Thyroid gland (tissue), 4 donors: ENCODE measurements around the gene TRABD2B. TPM values are rescaled to one million over a fixed set of nuclear protein-coding genes. Genes with fewer than 3 reads are reported as not detected.

Source experiments
- DNase-seq, 2 donors: peaks; one replicate each; pipeline ENCODE4 v3.0.0-alpha.2; 2019
- H3K27ac ChIP-seq, 3 donors: fragments of 200-600 bp; sonication (generic); 1 replicate in 2 of 3; 2 replicates in 1 of 3; pipeline ENCODE4 v1.5.1; 2016 to 2019; ENCODE audit warnings: mild to moderate bottlenecking in 1 of 3, moderate library complexity in 1 of 3
- H3K27me3 ChIP-seq: fragments of 200-600 bp; sonication (generic); one replicate; pipeline ENCODE4 v1.5.1; 2019
- H3K36me3 ChIP-seq, 2 donors: fragments of 200-600 bp; sonication (generic); one replicate each; pipeline ENCODE4 v1.5.1; 2016 to 2019
- H3K4me1 ChIP-seq, 2 donors: fragments of 200-600 bp; sonication (generic); one replicate each; pipeline ENCODE4 v1.5.1; 2017 to 2019
- H3K4me3 ChIP-seq, 3 donors: fragments of 200-600 bp; sonication (generic); replicated peaks in 1 of 3; 1 replicate in 2 of 3; 2 replicates in 1 of 3; pipeline ENCODE4 v1.5.1; 2016; ENCODE audit warnings: mild to moderate bottlenecking in 1 of 3
- H3K9me3 ChIP-seq: fragments of 200-600 bp; sonication (generic); one replicate; pipeline ENCODE4 v1.5.1; 2017
- CTCF ChIP-seq, 6 experiments: fragments of 200-600 bp in 3 of 6; fragments of 450-650 bp in 3 of 6; sonication (generic) in 3 of 6; IDR thresholded peaks; one replicate each; pipeline ENCODE4 v1.5.1; 2016 to 2019; ENCODE audit warnings: antibody characterized with exemption in 6 of 6, mild to moderate bottlenecking in 2 of 6, inconsistent platforms in 1 of 6, moderate library complexity in 1 of 6
- POLR2A ChIP-seq, 2 donors: fragments of 450-650 bp; IDR thresholded peaks; one replicate each; pipeline ENCODE4 v1.6.1; 2017; ENCODE audit warnings: antibody characterized with exemption in 2 of 2, mild to moderate bottlenecking in 2 of 2, moderate library complexity in 1 of 2
- WGBS, 2 donors: methylation state at CpG; one replicate each; pipeline ENCODE4 v1.1.5; 2017; 5-methylcytosine and 5-hydroxymethylcytosine counted together
- intact Hi-C: fragments of 100-400 bp; cut with DNase I; formaldehyde crosslinking; loops from one replicate; pipeline ENCODE4 v1.15.1; 2023
- total RNA-seq, 4 donors: library from RNA; depleted of rRNA; stranded (reverse); fragments of >200 nt; gene quantifications; one replicate each; pipeline ENCODE4 v1.2.3, GENCODE V29; 2016

Gene TRABD2B
- total RNA-seq, 4 donors from 2014 or later, result 0.34 to 1.1 (median 0.63) TPM

- no peaks in the 10 kb centered on the region for H3K4me1 ChIP-seq
- peak overlapping the region in 1 of 3 donors; percentile 30 for H3K27ac ChIP-seq
- no peaks in the 10 kb centered on the region for H3K9me3 ChIP-seq
- WGBS, 2 donors, result 43 to 77% methylated on average over 6 to 9 of the region's 9 CpGs
- H3K36me3 ChIP-seq, result no peaks in the 10 kb centered on the region
- DNase-seq, result peak; percentile 27 to 29
- H3K4me3 ChIP-seq, result no peak overlapping the region
- no peak for TF ChIP-seq POLR2A (IDR thresholded peaks at IDR 0.05)
- intact Hi-C loops, result no loop called here
- H3K27me3 ChIP-seq, result no peaks in the 10 kb centered on the region
These were observed 62.9 kb downstream of the TRABD2B start for GRCh38 chr1:47934243-47934805.

GRCh38 chr1:47932743-47933142, 64.4 kb downstream of the TRABD2B start:
- intact Hi-C loops, result no loop called here
- H3K4me3 ChIP-seq, result no peak overlapping the region
- TF ChIP-seq CTCF (IDR thresholded peaks at IDR 0.05) (no peak), POLR2A (IDR thresholded peaks at IDR 0.05) (no peak)
- no peak for DNase-seq
- no peaks in the 10 kb centered on the region for H3K36me3 ChIP-seq
- no peak overlapping the region for H3K27ac ChIP-seq
- no peaks in the 10 kb centered on the region for H3K9me3 ChIP-seq
- 70 to 84% methylated on average over 6 of the region's 6 CpGs for WGBS, 2 donors
- H3K27me3 ChIP-seq, result no peaks in the 10 kb centered on the region
- no peaks in the 10 kb centered on the region for H3K4me1 ChIP-seq

- Histone ChIP-seq H3K9me3 (no peaks in the 10 kb centered on the region), H3K27me3 (no peaks in the 10 kb centered on the region), H3K4me3 (no peak overlapping the region), H3K27ac (no peak overlapping the region), H3K36me3 (no peaks in the 10 kb centered on the region), H3K4me1 (no peaks in the 10 kb centered on the region)
- peak; percentile 4 to 10 for DNase-seq
- intact Hi-C loops, result no loop called here
- TF ChIP-seq CTCF (IDR thresholded peaks at IDR 0.05) (no peak), POLR2A (IDR thresholded peaks at IDR 0.05) (no peak)
- WGBS, 2 donors, result 58 to 69% methylated on average over 5 of the region's 5 CpGs
These were observed 65.8 kb downstream of the TRABD2B start for GRCh38 chr1:47931395-47931794.

GRCh38 chr1:47930210-47930840, 66.9 kb downstream of the TRABD2B start:
- intact Hi-C loops, result no loop called here
- TF ChIP-seq CTCF (IDR thresholded peaks at IDR 0.05) (no peak), POLR2A (IDR thresholded peaks at IDR 0.05) (no peak)
- no peak overlapping the region for H3K27ac ChIP-seq
- no peaks in the 10 kb centered on the region for H3K36me3 ChIP-seq
- 77 to 79% methylated on average over 4 to 7 of the region's 7 CpGs for WGBS, 2 donors
- DNase-seq, result no peak
- H3K9me3 ChIP-seq, result no peaks in the 10 kb centered on the region
- no peaks in the 10 kb centered on the region for H3K4me1 ChIP-seq
- H3K27me3 ChIP-seq, result no peaks in the 10 kb centered on the region
- H3K4me3 ChIP-seq, result no peak overlapping the region

- Histone ChIP-seq H3K27me3 (no peaks in the 10 kb centered on the region), H3K27ac (no peak overlapping the region), H3K9me3 (no peaks in the 10 kb centered on the region), H3K4me3 (no peak overlapping the region), H3K4me1 (no peaks in the 10 kb centered on the region), H3K36me3 (no peaks in the 10 kb centered on the region)
- no peak for DNase-seq
- intact Hi-C loops, result no loop called here
- TF ChIP-seq CTCF (IDR thresholded peaks at IDR 0.05) (no peak), POLR2A (IDR thresholded peaks at IDR 0.05) (no peak)
- 86 to 90% methylated on average over 6 of the region's 6 CpGs for WGBS, 2 donors
These were observed 70.0 kb downstream of the TRABD2B start for GRCh38 chr1:47927165-47927564.
